Measurements from ENCODE around the gene OR1I1.
A peak's percentile ranks its signal among the peaks of the same experiment; 100 is the strongest.

The OR1I1 gene

DNA sequence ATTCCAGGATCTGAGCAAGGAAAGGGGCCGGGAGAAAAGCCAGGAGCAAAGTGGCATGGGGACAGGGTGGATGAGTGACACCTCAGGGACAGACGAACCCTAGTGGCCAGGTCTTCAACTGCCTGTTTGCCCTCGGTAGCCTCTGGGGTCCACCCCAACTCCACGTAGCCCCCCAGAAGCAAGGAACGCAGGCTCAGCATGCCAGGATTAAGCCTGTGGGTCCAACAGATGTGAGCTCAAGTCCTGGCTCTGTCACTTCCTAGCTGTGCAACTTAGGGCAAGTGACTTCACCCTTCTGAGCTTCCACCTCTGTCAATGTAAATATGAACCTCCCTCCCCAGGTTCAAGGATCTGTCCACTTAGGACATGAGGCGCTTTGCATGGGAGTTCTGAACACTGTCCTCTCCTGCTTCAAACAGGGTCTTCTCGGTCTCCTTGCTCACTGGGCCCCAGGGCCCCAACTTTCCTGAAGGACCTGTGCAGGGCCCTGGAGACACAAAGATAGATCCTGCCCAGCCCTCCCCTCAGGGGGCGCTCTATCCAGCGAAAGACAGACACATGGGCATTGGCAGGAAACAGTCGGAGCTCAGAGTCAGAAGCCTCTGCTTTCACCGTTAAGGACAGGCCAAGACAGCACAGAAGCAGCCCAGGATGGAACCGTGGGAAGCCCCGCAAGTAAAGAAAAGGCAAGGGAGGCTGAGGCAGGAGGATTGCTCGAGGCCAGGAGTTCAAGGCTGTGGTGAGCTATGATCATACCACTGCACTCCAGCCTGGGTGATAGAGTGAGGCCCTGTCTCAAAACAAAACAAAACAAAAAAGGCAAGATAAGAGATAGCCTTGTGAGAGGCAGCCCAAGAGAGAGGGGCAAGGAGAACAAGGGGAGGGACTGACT is 38.4 kb downstream of the OR1I1 start:
- DNase-seq, result no peak

DNA sequence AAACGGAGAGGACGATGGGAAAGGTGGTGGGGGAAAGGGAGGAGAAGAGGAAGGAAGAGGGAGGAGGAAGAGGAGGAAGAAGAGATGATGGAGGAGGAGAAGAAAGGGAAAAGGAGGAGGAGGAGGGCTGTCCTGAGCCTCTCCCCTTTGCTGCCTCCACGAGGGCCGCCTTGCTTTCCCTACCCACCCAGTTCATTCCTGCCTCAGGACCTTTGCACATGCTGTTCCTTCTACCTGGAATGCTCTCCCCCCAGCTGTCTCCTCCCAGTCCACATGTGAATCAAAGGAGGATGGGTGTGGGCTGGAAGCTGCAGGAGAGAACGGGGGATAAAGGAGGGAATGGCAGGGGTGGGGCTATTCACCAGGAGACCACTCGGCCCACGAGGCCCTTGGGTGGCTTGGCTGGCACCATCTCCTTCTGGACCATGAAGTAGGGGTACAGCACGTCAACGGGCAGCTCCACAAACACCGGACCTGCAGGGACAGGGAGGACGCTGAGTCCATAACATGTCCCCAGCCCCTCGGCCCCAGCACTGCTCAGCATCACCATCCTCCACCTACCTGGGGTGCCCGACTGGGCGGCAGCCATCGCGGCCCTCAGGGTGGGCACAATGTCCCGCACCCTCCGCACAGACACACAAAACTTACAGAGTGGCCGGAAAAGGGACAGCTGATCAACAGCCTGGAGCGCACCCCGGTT is 40.5 kb downstream of the OR1I1 start:
- no peak for DNase-seq

DNA sequence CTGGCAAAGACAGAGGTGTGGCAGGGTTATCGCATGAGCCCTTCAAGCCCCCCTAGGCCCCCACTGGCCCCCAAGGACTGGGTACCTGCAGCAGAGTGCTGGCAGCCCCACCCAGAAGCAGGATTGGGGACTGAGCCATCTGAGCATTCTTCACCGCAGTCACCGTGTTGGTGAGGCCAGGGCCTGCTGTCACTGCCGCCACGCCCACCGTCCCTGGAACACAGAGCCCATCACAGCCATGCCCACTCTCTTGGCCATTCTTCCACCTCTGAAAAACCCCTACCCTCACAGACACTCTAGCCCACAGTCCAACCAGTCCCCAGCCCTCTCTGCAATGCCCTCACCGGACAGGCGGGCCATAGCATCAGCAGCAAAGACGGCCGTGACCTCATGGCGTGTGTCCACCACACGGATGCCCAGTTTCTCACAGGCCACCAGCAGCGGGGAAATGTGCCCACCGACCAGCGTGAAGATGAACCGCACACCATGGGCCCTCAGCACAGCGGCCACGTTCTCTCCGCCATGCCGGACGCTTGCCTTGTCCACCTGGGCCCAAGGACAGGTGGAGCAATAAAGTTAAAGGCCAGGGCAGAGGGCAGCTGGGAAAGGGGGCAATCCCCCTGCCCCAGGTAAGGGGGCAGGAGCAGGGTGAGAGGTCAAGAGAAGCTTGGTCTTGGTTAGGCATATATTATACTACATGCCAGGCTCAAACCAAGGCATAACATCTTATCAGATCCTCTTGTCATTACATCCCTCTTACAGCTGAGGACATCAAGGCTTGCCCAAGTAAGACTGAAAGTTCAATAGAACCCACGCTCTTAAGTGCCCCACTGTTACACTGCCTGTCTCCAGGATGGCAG is 41.2 kb downstream of the OR1I1 start:
- no peak for DNase-seq

DNA sequence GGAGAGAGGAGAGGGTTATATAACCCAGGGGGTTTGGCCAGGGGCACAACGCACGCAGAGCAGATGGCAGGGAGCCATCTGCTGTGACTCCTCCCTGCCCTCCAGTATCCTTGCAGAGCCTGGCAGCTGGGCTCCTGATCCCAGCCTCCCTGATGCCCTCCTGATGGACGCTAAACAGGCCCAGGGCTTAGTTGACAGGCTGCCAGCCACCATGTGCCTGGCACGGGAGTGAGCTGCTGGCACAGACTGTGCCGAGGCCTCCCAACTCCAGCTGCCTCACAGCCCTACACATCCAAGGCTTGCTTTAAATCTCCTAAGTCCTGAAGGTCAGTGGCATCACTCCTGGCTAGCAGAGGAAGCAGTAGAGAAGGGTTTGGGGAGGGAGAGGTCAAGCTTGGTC is 41.9 kb downstream of the OR1I1 start:
- no peak for DNase-seq

DNA sequence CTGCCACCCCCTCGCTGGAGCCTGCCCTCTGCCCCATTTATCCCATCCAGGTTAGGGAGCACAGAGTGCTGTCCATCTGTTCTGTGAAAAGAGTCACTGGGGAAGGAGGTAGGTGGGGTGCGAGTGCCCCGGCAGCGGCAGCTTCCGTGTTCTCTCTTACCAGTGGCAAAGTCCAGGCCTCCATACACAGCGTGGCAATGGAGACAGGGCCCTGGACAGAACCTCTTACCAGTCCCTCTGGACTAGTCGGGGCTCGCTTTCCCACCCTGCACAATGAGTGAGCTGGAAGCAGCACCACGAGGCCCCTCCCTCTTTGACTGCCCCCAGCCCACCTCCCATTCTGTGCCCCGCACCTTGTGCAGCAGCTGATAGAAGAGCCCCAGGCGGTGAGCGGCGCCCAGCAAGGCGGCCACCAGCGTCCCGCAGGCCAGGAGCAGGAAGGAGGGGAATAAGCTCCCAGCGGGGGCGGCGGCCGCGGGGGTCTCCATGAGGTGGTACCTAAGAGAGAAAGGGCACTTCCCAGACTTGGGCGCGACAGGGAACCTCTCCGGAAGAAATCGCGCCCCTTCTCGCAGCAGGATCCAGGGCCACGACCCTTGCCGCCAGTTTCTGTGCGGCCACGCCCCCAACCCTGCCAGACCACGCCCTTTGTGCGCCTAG is 42.7 kb downstream of the OR1I1 start:
- no peak for DNase-seq

DNA sequence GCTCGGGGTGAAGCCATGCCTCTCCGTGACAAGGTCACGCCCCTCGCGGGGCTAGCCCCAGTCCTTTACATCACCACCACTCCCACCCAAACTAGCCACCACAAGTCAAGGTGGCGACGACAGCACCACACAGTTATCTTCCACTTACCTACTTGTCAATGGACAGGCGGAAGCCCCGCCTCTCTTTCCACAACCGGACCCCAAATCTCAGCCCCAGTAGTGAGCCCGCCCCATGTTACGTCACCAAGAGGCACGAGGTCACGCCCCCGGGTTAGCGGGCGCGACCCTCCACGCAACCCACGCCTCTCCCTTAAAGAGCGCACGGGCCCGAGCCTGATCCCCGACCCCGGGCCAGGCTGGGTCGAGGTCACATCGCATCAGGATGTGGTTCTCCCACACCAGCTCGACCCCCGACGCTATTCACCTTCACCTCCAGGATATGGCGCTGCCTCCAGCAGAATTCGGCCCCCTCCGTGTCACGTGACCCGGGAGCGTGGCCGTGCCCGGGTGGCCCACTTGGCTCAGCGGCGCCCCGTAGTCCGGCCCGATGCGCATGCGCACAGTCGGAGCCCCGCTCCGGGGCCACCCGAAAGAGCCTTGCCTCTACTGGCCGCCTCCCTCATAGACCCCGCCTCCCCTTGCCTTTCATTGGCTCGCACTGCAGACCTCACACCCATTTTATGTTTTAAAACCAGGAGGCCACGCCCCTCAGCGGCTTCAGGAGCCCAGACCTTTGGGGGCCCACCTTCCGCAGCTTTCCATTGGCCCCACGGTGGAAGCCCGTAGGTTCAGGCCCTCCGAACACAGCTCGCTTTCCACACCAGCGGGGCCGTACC is 43.4 kb downstream of the OR1I1 start:
- peak; percentile 95 for DNase-seq

DNA sequence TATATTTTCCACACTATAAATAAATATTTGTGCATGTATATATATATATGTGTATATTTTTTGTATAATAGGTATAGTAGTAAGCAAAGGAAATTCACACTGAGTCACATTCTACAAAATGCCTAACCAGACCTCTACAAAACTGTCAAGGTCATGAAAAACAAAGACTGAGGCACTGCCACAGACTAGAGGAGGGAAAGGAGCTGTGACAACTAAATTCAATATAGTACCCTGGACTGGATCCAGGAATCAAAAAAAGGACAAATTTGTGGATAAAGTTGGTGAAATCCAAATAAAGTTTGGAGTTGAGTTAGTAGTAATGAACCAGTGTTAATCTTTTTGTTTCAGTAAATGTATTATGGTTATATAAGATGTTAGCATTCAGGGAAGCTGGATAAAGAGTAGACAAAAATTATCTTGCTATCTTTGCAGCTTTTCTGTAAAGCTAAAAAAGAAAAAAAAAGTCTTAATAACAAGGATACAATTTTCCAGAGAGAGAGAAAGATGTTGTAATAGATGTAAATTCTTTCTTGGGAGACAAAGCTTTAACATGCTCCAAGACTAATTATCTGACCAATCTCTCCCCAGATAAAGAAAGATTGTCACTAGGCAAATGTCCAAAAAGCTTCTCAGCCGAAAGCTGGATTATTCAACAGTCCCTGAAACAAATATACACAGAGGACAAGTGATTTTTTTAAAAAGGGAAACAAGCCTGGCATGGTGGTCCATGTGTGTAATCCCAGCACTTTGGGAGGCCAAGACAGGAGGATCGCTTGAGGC is 44.3 kb downstream of the OR1I1 start:
- no peak for DNase-seq

DNA sequence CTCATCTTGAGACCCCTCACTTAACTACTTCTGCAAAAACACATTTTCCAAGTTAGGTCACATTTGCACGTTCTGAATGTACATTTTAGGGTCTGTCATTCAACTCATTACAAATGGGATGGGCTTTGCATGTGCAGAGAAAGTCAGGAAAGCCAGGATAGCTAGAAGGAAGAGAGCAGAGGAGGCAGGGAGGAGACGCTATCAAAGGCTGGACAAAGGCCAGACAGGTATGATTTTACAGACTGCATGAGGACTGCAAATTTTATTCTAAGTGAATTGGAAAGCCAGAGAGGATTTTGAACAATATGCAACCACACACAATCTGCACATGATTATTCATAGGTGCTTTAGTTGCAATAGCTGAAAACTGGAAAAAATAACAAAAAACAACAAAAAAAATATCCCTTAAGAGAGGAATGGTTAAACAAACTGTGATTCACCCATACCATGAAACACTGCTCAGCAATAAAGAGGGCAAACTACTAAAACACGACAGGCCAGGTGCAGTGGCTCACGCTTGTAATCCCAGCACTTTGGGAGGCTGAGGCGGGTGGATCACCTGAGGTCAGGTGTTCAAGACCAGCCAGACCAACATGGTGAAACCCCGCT is 46.3 kb downstream of the OR1I1 start:
- no peak for DNase-seq

DNA sequence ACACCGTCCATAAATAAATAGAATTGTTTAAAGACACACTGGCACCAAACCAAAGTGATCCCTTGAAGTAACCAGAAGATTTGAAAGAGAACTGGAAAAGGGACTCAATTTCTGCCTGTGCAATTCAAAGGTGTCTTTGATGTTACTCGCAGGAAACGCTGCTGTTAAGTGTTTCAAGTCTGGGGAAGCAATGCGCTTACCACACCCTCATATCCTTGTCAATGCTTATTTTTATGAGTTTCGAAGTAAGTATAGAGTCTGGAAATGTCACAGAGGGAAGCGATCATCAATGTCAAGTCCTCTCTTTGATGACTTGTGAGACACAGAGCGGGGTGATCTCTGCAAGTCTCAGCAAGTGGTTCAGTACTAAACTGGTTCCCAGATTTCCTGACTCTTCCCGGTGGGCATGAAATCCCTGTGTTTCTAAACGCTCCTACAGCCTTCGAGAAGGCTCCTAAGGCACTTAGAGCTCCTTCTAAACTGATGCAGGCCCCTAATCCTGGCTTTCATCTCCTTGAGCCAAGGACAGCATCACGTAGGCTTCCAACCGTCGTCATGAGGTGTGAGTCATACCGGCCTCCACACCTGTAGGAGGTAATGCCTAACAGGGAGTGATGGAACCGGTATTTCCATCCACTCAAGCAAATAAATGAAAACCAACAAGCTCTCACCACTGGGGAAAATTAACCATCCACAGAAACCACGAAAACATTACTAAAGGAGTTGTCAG is 48.0 kb downstream of the OR1I1 start:
- DNase-seq, result peak; percentile 53

DNA sequence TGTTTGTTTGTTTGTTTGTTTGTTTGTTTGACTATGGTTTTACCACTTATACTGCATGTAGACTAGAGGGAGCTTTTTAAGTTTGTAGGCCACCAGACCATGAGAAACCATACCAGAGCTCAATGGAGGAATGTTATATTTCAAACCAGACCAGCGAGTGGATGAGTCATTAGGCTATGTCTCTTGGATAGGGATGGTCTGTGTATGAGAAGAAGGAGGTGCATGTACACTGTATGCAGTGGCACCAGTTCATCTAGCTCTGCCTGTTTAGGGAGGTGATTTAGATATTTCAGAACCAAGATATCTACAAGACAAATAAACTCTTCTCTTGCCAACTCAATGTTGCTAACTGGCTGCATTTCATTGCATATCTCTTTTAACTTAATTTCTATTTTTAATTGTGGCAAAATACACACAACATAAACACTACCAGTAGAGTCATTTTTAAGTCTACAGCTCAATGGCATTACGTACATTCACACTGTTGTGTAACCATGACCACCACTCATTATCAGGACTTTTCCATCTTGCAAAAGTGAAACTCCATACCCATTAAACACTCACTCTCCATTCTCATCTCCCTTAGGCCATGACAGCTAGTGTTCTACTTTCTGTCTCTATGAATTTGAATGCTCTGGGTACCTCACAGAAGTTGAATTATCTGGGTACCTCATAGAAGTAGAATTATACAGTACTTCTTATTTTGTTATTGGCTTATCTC is 54.4 kb downstream of the OR1I1 start:
- no peak for DNase-seq

DNA sequence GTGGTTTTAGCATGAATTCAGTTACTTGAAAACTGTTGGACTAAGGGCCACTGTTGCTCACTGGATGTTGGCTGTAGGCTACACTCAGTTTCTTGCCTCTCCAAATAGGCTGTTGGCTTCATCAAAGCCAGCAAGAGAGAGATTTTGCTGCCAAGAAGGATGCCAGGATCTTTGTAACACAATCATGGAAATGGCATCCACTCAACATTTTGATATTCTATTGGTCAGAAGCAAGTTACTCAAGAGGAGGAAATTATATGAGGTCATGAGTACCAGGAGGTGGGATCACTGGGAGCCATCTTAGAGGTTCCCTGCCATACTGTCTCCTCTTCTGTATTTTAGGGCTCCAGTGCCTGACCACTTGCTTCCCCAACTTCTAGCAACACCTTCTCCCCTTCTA is 55.8 kb downstream of the OR1I1 start:
- no peak for DNase-seq

DNA sequence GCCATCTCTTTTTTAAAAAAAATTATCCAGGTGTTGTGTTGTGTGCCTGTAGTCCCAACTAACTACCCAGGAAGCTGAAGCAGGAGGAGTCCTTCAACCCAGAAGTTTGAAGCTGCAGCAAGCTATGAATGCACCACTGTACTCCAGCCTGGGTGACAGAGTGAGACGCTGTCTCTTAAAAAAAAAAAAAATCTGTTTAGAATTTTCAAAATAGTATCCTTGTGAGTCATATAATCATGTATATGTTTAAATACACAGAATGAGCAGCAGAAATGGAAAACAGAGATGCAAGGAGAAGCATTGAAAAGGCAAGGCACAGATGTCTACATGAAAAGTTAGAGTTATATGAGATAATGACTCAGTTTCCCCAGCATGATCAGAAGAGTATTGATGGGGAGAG is 56.4 kb downstream of the OR1I1 start:
- no peak for DNase-seq

DNA sequence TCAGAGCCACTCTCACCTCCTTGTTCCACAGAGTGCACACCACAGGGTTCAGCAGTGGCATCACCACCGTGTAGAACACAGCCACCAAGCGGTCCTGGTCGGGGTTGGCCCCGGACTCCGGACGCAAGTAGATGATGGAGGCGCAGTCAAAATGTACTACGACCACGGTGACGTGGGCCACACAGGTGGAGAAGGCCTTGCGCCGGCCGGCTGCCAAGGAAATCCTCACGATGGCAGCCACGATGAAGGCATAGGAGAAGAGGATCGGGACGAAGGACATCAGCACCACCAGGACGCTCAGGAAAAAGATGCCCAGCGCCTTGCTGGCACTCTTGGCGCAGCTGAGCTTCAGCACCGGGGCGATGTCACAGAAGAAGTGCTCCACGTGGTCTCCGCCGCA is 59.1 kb downstream of the OR1I1 start:
- no peak for DNase-seq

DNA sequence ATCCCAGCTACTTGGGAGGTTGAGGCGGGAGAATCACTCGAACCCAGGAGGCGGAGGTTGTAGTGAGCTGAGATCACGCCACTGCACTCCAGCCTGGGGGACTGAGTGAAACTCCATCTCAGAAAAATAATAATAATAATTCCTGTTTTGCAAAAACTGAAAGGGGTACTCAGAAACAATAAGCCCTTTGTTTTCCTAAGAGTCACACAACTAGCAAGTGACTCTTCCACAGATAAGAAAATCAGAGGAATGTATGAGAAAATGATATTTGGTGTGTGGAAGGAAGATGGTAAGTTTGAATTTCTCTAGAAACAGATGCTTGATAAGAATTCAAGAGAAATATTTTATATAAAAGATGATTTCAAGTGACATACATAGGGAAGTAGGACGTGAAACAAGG is 60.3 kb downstream of the OR1I1 start:
- DNase-seq, result no peak

Data from activated T-cell treated with anti-CD3 and anti-CD28 coated beads, Interleukin-2, amount 50 U/mL, for 1 hour (primary cell).